Sigmoid colon (tissue), 7 donors: ENCODE data around the gene CABLES2. TPM values are rescaled to one million over a fixed set of nuclear protein-coding genes. Genes with fewer than 3 reads are reported as not detected.

Experiments
- DNase-seq: peaks from one replicate; pipeline ENCODE4 v3.0.0-alpha.2; 2019
- H3K27ac ChIP-seq, 4 donors: fragments of 200-600 bp; sonication (generic); one replicate each; pipeline ENCODE4 v1.5.1; 2016 to 2019; ENCODE audit warnings: mild to moderate bottlenecking in 1 of 4
- H3K27me3 ChIP-seq, 3 donors: fragments of 200-600 bp; sonication (generic); one replicate each; pipeline ENCODE4 v1.5.1; 2019; ENCODE audit warnings: mild to moderate bottlenecking in 1 of 3
- H3K36me3 ChIP-seq, 4 donors: fragments of 200-600 bp; sonication (generic); one replicate each; pipeline ENCODE4 v1.5.1; 2016 to 2019
- H3K4me1 ChIP-seq, 4 donors: fragments of 200-600 bp; sonication (generic); one replicate each; pipeline ENCODE4 v1.5.1; 2017 to 2019
- H3K4me3 ChIP-seq, 4 donors: fragments of 200-600 bp; sonication (generic); one replicate each; pipeline ENCODE4 v1.5.1; 2017 to 2019; ENCODE audit warnings: mild to moderate bottlenecking in 2 of 4, moderate library complexity in 1 of 4
- H3K9me3 ChIP-seq, 4 donors: fragments of 200-600 bp in 3 of 4; sonication (generic) in 3 of 4; one replicate each; pipeline versions ENCODE4 v1.5.1 to v1.6.1; 2013 to 2019
- EP300 ChIP-seq, 4 donors: sonication (generic); formaldehyde crosslinking; IDR thresholded peaks; one replicate each; pipeline ENCODE4 v1.6.1; 2017; ENCODE audit warnings: antibody characterized with exemption in 4 of 4
- POLR2A ChIP-seq, 2 donors: fragments of 450-650 bp; IDR thresholded peaks; one replicate each; pipeline ENCODE4 v1.6.1; 2016; ENCODE audit warnings: antibody characterized with exemption in 2 of 2, mild to moderate bottlenecking in 2 of 2, moderate library complexity in 2 of 2
- POLR2AphosphoS5 ChIP-seq, 4 donors: sonication (generic); formaldehyde crosslinking; IDR thresholded peaks; one replicate each; pipeline ENCODE4 v1.6.1; 2017; ENCODE audit warnings: antibody characterized with exemption in 4 of 4
- WGBS, 2 donors: extraction: QIAGEN DNeasy Blood & Tissue Kit; methylation state at CpG; one replicate each; pipeline ENCODE4 v1.1.7; 2013; 5-methylcytosine and 5-hydroxymethylcytosine counted together
- intact Hi-C: fragments of 100-400 bp; cut with DNase I; formaldehyde crosslinking; loops from one replicate; pipeline ENCODE4 v1.15.1; 2023
- polyA plus RNA-seq, 3 donors: library from polyadenylated mRNA; stranded (reverse); fragments of 200-250 nt; gene quantifications; one replicate each; pipeline ENCODE4 v1.2.3, GENCODE V29; 2013
- total RNA-seq, 4 donors: library from RNA; depleted of rRNA; stranded (reverse); fragments of >200 nt; gene quantifications; one replicate each; pipeline ENCODE4 v1.1.0, GENCODE V29; 2016
- TF ChIP-seq, protein P1 (sequence below), 4 experiments: fragments of 450-650 bp in 3 of 4; fragments of 200-600 bp in 1 of 4; IDR thresholded peaks; one replicate each; pipeline ENCODE4 v1.5.1; 2016 to 2019; ENCODE audit warnings: antibody characterized with exemption in 4 of 4, mild to moderate bottlenecking in 3 of 4, moderate library complexity in 2 of 4
- donor health status: healthy with polysubstance abuse.
- donor health status: Bipolar disorder and iron deficiency.
- donor health status: healthy.

CABLES2 gene
- total and polyA plus RNA-seq, 7 donors = 1.8 to 6.9 (median 3.6) TPM

GRCh38 chr20:62354031-62354808 is 52.9 kb downstream of the CABLES2 start:
- Histone ChIP-seq H3K9me3 (no peaks in the 10 kb centered on the region), H3K4me3 (no peak overlapping the region), H3K27ac (peak overlapping the region; percentile 90 to 99 (median 94)), H3K36me3 (peaks cover 11 to 29% (median 21%) of the 10 kb centered on the region in 4 donors), H3K4me1 (peaks cover 0 to 75% (median 73%) of the 10 kb centered on the region in 4 donors), H3K27me3 (no peaks in the 10 kb centered on the region)
- TF ChIP-seq EP300 (IDR thresholded peaks at IDR 0.05) (no peak), POLR2AphosphoS5 (IDR thresholded peaks at IDR 0.05) (no peak), POLR2A (IDR thresholded peaks at IDR 0.05) (no peak)
- TF ChIP-seq, protein P1, sequence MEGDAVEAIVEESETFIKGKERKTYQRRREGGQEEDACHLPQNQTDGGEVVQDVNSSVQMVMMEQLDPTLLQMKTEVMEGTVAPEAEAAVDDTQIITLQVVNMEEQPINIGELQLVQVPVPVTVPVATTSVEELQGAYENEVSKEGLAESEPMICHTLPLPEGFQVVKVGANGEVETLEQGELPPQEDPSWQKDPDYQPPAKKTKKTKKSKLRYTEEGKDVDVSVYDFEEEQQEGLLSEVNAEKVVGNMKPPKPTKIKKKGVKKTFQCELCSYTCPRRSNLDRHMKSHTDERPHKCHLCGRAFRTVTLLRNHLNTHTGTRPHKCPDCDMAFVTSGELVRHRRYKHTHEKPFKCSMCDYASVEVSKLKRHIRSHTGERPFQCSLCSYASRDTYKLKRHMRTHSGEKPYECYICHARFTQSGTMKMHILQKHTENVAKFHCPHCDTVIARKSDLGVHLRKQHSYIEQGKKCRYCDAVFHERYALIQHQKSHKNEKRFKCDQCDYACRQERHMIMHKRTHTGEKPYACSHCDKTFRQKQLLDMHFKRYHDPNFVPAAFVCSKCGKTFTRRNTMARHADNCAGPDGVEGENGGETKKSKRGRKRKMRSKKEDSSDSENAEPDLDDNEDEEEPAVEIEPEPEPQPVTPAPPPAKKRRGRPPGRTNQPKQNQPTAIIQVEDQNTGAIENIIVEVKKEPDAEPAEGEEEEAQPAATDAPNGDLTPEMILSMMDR (IDR thresholded peaks at IDR 0.05) = no peak
- intact Hi-C loops = no loop called here
- no peak for DNase-seq
- 81 to 86% methylated on average over 14 of the region's 14 CpGs for WGBS, 2 donors

DNA sequence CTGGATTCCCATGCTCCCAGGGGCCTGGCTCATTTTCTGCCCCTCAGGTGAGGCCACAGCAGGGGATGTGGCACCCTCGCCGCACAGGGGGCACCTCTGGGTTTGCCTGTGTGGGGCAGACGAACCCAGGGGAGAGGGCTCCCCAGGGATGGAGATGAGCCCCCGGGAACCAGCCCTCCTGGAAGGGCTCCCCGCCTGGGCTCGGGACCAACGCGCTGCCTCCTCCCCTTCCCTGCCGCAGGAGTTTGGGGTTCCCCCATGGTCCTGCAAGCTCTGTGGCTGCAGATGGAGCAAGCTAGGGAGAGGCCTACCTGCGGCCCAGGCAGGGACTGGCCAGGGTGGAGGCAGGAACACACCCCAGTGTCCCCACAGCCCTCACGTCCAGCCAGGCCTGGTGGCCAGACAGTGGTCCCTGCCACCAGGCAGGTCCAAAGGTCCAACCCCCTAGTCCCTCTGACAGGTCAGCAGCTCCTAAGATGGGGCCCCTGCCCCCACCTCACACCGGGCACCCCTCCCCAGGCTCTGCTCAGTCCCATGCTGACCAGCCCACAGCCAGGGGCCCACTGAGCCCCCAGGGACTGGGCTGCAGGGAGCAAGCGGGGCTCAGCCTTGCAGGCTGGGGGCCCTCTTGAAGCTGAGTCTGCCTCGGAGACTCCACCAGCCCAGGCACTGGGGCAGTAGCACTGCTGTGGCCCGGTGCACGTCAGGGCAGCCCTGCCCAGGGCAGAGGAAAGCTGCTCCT is 53.6 kb downstream of the CABLES2 start:
- Histone ChIP-seq H3K27ac (peak overlapping the region; percentile 90 to 99 (median 94)), H3K4me3 (no peak overlapping the region), H3K27me3 (no peaks in the 10 kb centered on the region), H3K9me3 (no peaks in the 10 kb centered on the region), H3K36me3 (peaks cover 11 to 30% (median 21%) of the 10 kb centered on the region in 4 donors), H3K4me1 (peaks cover 0 to 67% (median 65%) of the 10 kb centered on the region in 4 donors)
- DNase-seq = no peak
- 90 to 91% methylated on average over 16 of the region's 16 CpGs for WGBS, 2 donors
- TF ChIP-seq POLR2AphosphoS5 (IDR thresholded peaks at IDR 0.05) = no peak
- TF ChIP-seq POLR2A (IDR thresholded peaks at IDR 0.05) = no peak
- TF ChIP-seq EP300 (IDR thresholded peaks at IDR 0.05) = no peak
- TF ChIP-seq, protein P1 (IDR thresholded peaks at IDR 0.05) = no peak
- intact Hi-C loops = no loop called here

DNA sequence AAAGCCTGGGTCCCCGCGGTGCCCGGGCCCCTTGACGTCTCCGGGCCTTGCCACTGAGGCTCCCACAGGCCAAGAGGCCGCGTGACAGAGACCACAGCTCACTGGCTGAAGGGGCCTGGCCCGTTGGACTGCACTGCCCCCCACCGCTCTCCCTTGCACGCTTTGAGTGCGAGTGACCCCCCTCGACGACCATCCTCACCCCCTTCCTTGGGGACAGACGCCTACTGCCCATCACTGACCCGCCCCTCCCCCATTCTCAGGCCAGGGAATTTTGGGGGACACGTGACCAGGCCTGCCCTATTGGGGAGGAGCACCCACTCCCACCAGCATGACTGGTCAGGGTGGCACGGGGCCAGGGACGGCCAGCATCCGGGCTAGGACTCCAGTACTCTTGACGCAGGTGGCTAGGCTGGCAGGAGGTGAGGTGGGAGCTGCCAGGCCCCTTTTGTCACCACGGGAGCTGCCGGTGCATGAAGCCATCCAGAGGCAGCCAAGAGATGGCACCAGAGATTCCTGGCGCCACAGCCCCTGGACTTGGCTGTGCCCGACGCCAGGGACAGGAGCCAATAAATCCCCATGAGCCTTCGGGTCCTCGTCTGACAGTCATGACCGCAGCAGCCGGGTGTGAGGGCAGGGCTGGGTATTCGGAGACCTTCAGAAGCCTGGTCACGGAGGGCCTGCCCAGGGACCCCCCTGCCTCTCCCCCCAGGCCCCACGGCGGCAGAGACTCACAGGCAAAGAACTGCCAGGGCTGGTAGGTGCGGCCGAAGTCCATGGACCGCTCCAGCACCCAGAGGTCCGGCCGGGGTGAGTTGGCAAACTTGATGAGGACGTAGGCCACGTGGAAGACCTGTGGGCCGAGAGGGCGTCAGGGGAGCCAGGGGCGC is 54.4 kb downstream of the CABLES2 start:
- H3K4me3 ChIP-seq = no peak overlapping the region
- H3K27me3 ChIP-seq = no peaks in the 10 kb centered on the region
- peak; percentile 96 for DNase-seq
- peak overlapping the region; percentile 90 to 99 (median 94) for H3K27ac ChIP-seq
- TF ChIP-seq EP300 (IDR thresholded peaks at IDR 0.05) = peak in 2 of 4 donors; percentile 57 to 79
- TF ChIP-seq POLR2AphosphoS5 (IDR thresholded peaks at IDR 0.05) = peak in 3 of 4 donors; percentile 67 to 82 (median 82)
- no peak for TF ChIP-seq POLR2A (IDR thresholded peaks at IDR 0.05)
- TF ChIP-seq, protein P1 (IDR thresholded peaks at IDR 0.05) = peak; percentile 15 to 56 (median 20)
- intact Hi-C loops = loop anchor here (1.0 kb wide), 1 partner anchor 24 kb away; no protein-coding TSS in a partner anchor
- WGBS, 2 donors = 61 to 84% methylated on average over 43 of the region's 43 CpGs
- H3K4me1 ChIP-seq = peaks cover 0 to 59% (median 57%) of the 10 kb centered on the region in 4 donors
- no peaks in the 10 kb centered on the region for H3K9me3 ChIP-seq
- peaks cover 11 to 35% (median 24%) of the 10 kb centered on the region in 4 donors for H3K36me3 ChIP-seq
